Measurements from ENCODE around the gene SLC66A2.

Gene SLC66A2

DNA sequence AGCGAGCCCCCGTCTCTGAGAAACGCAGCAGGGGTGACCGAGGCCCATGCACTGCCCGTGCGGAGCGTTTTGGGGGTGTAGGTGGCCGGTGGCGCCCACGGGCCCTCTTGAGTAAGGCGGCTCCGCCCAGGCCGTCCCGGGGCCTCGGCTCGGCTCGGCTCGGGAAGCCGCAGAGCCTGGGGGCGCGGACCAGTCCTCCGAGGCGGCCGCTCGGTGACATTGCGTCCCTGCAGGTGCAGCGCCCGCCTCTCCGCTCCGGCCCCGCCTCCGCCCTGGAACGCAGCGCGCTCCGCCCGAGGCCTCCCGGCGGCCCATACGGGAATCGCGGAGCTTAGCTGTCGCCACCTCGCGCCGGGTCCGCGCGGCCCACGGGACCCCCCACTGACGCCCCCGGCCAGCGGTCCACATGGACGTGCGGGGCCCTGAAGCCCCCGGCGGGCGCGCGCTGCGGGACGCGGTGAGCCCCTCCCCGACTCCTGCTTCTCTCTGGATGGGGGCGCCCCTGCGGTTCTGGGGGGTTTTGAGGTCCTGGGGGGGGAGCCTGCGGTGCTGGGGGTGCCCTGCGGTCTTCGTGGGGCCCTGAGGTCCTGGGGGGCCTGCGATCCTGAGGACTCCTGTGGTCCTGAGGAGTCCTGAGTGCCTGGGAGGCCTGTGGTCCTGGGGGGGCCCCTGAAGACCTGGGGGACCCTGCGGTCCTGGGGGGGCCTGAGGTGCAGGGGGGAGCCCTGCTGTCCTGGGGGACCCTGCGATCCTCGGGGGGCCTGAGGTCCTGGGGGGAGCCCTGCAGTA is 13.1 kb upstream of the SLC66A2 start, which contains the start of gene HSBP1L1:
HSBP1L1 (plus strand) TSS at position 314 of the 789 bp plus-strand sequence; CDS start at position 407, 93 bp downstream.
- no peaks in the 10 kb centered on the region for H3K79me2 ChIP-seq
- H3K4me1 ChIP-seq = peaks cover 4% of the 10 kb centered on the region

DNA sequence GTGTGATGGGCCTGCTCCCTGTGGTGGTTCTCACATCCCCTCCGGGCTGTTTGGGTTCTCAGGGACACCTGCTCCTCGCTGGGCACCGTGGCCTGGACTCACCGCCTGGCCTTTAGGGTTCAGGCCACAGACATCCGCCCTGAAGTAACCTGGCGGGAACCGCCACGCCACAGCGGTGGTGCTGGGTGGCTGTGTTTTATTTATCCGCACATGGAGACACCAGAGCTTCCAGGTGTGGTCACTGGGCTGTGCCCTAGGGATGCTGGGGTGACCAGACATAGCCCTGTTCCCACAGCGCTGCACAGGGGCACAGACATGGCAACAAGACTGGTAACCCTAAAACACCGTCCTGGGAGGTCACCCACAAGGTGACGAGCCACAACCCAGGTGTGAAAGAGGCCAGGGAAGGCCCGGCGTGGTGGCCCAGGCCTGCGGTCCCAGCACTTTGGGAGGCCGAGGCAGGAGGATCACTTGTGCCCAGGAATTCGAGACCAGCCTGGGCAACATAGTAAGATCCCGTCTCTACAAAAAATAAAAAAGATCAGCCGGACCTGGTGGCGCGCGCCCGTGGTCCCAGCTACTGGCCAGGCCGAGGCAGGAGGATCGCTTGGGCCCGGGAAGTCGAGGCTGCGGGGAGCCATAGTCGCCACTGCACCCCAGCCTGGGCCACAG is 12.3 kb upstream of the SLC66A2 start:
- Histone ChIP-seq H3K9ac (no peak overlapping the region), H2AFZ (peak overlapping the region; percentile 93), H3K4me3 (ENCODE audit: low read depth, low read length) (peak overlapping the region; percentile 67), H3K36me3 (ENCODE audit: control insufficient read depth, insufficient read depth, low read length) (no peaks in the 10 kb centered on the region), H3K27ac (peak overlapping the region; percentile 51), H3K9me3 (ENCODE audit: control insufficient read depth, low read length) (no peaks in the 10 kb centered on the region), H3K27me3 (ENCODE audit: control insufficient read depth, insufficient read depth, low read length) (no peaks in the 10 kb centered on the region), H3K4me1 (peaks cover 4% of the 10 kb centered on the region), H3K79me2 (no peaks in the 10 kb centered on the region), H3K4me2 (ENCODE audit: low read length) (peak overlapping the region; percentile 79)
- TF ChIP-seq, protein P1, sequence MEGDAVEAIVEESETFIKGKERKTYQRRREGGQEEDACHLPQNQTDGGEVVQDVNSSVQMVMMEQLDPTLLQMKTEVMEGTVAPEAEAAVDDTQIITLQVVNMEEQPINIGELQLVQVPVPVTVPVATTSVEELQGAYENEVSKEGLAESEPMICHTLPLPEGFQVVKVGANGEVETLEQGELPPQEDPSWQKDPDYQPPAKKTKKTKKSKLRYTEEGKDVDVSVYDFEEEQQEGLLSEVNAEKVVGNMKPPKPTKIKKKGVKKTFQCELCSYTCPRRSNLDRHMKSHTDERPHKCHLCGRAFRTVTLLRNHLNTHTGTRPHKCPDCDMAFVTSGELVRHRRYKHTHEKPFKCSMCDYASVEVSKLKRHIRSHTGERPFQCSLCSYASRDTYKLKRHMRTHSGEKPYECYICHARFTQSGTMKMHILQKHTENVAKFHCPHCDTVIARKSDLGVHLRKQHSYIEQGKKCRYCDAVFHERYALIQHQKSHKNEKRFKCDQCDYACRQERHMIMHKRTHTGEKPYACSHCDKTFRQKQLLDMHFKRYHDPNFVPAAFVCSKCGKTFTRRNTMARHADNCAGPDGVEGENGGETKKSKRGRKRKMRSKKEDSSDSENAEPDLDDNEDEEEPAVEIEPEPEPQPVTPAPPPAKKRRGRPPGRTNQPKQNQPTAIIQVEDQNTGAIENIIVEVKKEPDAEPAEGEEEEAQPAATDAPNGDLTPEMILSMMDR (IDR thresholded peaks at IDR 0.05) = no peak

More for the DNA sequence above, 13.1 kb upstream of the SLC66A2 start, which contains the start of gene HSBP1L1:
- peak within 1 kb of the TSS; percentile 67 for H3K4me3 ChIP-seq (ENCODE audit: low read depth, low read length)
- no peaks in the 10 kb centered on the region for H3K9me3 ChIP-seq (ENCODE audit: control insufficient read depth, low read length)
- no peaks in the 10 kb centered on the region for H3K27me3 ChIP-seq (ENCODE audit: control insufficient read depth, insufficient read depth, low read length)
- peak within 1 kb of the TSS; percentile 93 for H2AFZ ChIP-seq
- peak within 1 kb of the TSS; percentile 64 for H3K9ac ChIP-seq
- TF ChIP-seq, protein P1 (IDR thresholded peaks at IDR 0.05) = peak; percentile 48
- H3K27ac ChIP-seq = peak within 1 kb of the TSS; percentile 51
- H3K4me2 ChIP-seq (ENCODE audit: low read length) = peak within 1 kb of the TSS; percentile 79
- no peaks in the 10 kb centered on the region for H3K36me3 ChIP-seq (ENCODE audit: control insufficient read depth, insufficient read depth, low read length)

GRCh38 chr18:79962835-79963657 is 11.6 kb upstream of the SLC66A2 start:
- TF ChIP-seq, protein P1 (IDR thresholded peaks at IDR 0.05) = no peak
- no peak overlapping the region for H3K4me2 ChIP-seq (ENCODE audit: low read length)
- no peaks in the 10 kb centered on the region for H3K36me3 ChIP-seq (ENCODE audit: control insufficient read depth, insufficient read depth, low read length)
- H3K4me3 ChIP-seq (ENCODE audit: low read depth, low read length) = no peak overlapping the region
- no peaks in the 10 kb centered on the region for H3K27me3 ChIP-seq (ENCODE audit: control insufficient read depth, insufficient read depth, low read length)
- no peak overlapping the region for H3K9ac ChIP-seq
- no peak overlapping the region for H2AFZ ChIP-seq
- no peaks in the 10 kb centered on the region for H3K9me3 ChIP-seq (ENCODE audit: control insufficient read depth, low read length)
- no peaks in the 10 kb centered on the region for H3K79me2 ChIP-seq
- peaks cover 4% of the 10 kb centered on the region for H3K4me1 ChIP-seq
- H3K27ac ChIP-seq = no peak overlapping the region

GRCh38 chr18:79962311-79962710 is 10.9 kb upstream of the SLC66A2 start:
- H3K27ac ChIP-seq = no peak overlapping the region
- H3K4me3 ChIP-seq (ENCODE audit: low read depth, low read length) = no peak overlapping the region
- no peaks in the 10 kb centered on the region for H3K9me3 ChIP-seq (ENCODE audit: control insufficient read depth, low read length)
- no peak overlapping the region for H2AFZ ChIP-seq
- no peaks in the 10 kb centered on the region for H3K79me2 ChIP-seq
- H3K4me2 ChIP-seq (ENCODE audit: low read length) = no peak overlapping the region
- peaks cover 4% of the 10 kb centered on the region for H3K4me1 ChIP-seq
- TF ChIP-seq, protein P1 (IDR thresholded peaks at IDR 0.05) = no peak
- no peaks in the 10 kb centered on the region for H3K27me3 ChIP-seq (ENCODE audit: control insufficient read depth, insufficient read depth, low read length)
- no peak overlapping the region for H3K9ac ChIP-seq
- no peaks in the 10 kb centered on the region for H3K36me3 ChIP-seq (ENCODE audit: control insufficient read depth, insufficient read depth, low read length)

Measured in parathyroid adenoma (tissue), 2 donors.